ENCODE results near the gene NDUFAF7. TPM values are rescaled to one million over a fixed set of nuclear protein-coding genes. Genes with fewer than 3 reads are reported as not detected.
A peak's percentile ranks its signal among the peaks of the same experiment; 100 is the strongest.
"Not testable (repeated sequence)": the region's sequence is repeated elsewhere in the genome, so short reads cannot be mapped to it uniquely, and the experiment has no call there.

The NDUFAF7 gene
- total RNA-seq, 1 donor from 2014 or later, result 37.3 TPM

- peak; percentile 42 for DNase-seq (ENCODE audit: low spot score)
Observed at GRCh38 chr2:37282746-37283145, 51.3 kb downstream of the NDUFAF7 start.

- peak; percentile 84 for DNase-seq (ENCODE audit: low spot score)
Observed at GRCh38 chr2:37283207-37283606, 51.7 kb downstream of the NDUFAF7 start.

DNA sequence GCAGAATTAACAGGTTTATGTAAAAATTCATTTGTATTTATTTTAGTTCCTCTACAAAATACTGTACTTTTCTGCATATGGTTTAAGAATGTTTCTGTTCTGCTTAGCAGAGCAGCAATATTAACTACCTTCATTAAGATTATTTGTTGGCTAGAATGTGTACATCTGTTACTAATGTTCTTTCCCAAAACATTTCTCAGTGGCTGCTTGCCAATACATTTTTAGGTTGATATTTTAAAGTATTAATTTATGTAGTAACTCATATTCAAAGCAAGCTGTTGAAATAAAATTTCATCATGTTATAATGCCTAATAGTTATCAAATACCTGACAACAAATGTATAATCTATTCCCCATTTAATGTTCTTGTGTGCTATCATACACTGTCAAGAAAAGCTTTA is 52.9 kb downstream of the NDUFAF7 start:
- peak; percentile 2 for DNase-seq (ENCODE audit: low spot score)

DNA sequence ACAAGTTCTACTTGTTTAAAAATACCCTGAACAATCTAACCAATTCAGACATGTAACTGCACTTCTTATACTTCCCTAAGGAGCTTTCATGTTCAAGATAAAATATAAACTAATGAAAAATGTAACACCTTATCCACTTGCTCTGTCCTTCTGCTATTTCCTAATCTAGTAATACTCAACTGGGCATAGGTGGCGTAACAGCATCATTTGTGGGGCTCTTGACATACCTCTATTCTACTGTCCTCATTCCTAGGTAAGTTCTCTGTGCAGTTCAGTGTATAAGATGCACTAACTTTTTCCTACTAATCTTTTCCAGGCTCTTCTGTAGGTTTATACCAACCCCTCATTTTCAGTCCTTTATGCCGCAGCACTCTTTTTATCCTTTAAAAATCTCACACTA is 56.5 kb downstream of the NDUFAF7 start:
- no peak for DNase-seq (ENCODE audit: low spot score)

DNA sequence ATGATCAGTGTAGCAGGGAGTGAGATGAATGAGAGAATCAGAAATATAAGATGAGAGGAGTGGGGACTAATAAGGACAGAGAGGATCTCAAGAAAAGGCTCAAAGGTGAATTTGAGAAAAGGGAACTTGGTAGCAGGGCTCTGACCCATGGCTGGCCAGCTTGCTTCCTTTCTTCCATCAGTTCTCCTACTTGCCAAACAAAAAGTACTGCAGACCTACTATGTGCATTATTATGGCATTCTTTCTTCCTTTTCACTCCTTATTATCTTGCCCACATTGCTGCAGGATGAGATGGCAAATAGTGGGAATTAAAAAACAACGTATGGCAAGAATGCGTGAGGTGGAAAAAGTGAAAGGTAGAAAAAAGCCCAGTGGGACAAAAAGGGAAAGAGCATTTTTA is 60.2 kb downstream of the NDUFAF7 start:
- DNase-seq (ENCODE audit: low spot score), result no peak

DNA sequence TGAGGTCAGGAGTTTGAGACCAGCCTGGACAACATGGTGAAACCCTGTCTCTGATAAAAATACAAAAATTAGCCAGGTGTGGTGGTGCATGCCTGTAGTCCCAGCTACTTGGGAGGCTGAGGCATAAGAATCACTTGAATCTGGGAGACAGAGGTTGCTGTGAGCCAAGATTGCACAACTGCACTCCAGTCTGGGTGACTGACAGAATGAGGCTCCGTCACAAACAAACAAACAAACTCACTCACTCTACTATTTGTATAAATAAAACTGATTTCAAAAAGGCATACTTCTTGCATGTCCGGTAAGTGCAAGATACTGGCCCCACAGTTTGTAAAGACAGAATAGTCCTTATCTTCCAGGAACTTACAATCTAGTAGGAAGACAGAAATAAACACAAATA is 63.4 kb downstream of the NDUFAF7 start:
- DNase-seq (ENCODE audit: low spot score), result not testable (repeated sequence)

GRCh38 chr2:37295469-37296073 is 64.1 kb downstream of the NDUFAF7 start:
- no peak for DNase-seq (ENCODE audit: low spot score)

DNA sequence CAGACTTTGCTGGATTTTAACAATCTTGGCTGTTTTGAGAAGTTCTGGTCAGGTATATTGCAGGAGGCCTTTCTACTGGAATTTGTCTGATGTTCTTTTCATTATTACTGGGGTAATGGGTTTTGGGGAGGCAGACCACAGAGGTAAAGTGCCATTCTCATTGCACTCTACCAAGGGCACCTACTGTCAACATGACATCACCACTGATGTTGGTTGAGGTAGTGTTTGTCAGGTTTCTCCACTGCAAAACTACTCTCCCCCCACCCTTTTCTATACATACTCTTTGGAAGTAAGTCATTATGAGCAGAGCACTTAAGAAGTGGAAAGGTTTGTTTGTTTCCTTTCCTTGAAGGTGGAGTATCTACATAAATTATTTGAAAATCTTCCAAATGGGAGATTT is 66.2 kb downstream of the NDUFAF7 start:
- no peak for DNase-seq (ENCODE audit: low spot score)

Other genes starting within 250 kb of the NDUFAF7 start
- 16.9 TPM for gene HEATR5B, start 147.3 kb upstream of the NDUFAF7 start, total RNA-seq (ENCODE audit: insufficient read depth, low replicate concordance)
- gene GPATCH11, start 147.1 kb upstream of the NDUFAF7 start, total RNA-seq (ENCODE audit: insufficient read depth, low replicate concordance), result 9.6 TPM
- gene EIF2AK2, start 74.7 kb upstream of the NDUFAF7 start, total RNA-seq (ENCODE audit: insufficient read depth, low replicate concordance), result 38.3 TPM
- gene SULT6B1, start 43.0 kb upstream of the NDUFAF7 start, total RNA-seq (ENCODE audit: insufficient read depth, low replicate concordance), result not detected
- 33.7 TPM for gene CEBPZOS, start 35.2 kb upstream of the NDUFAF7 start, total RNA-seq (ENCODE audit: insufficient read depth, low replicate concordance)
- gene CEBPZ, start 62 bp upstream of the NDUFAF7 start, total RNA-seq (ENCODE audit: insufficient read depth, low replicate concordance), result 40.9 TPM
- 124 TPM for gene PRKD3, start 93.2 kb downstream of the NDUFAF7 start, total RNA-seq (ENCODE audit: insufficient read depth, low replicate concordance)
- gene QPCT, start 113.0 kb downstream of the NDUFAF7 start, total RNA-seq (ENCODE audit: insufficient read depth, low replicate concordance), result 37.6 TPM

Measured in umbilical cord (tissue), 2 donors.